PFSK-1 (cell line): ENCODE measurements around the gene MKNK1.

Experiments
- POLR2AphosphoS5 ChIP-seq: IDR thresholded peaks from 2 replicates; pipeline ENCODE4 v1.6.1; 2012; ENCODE audit warnings: low read depth, mild to moderate bottlenecking, control low read depth, low read length, moderate library complexity
- SIN3A ChIP-seq: IDR thresholded peaks from 2 replicates; pipeline ENCODE4 v1.6.1; 2012; ENCODE audit warnings: mild to moderate bottlenecking, low read length, moderate library complexity, borderline replicate concordance; ENCODE audit not compliant: insufficient read depth
- TAF1 ChIP-seq: IDR thresholded peaks from 2 replicates; pipeline ENCODE4 v1.6.1; 2012; ENCODE audit warnings: low read length, control low read depth, borderline replicate concordance; ENCODE audit not compliant: insufficient read depth
- TF ChIP-seq, protein P1 (sequence below), 2 experiments: IDR thresholded peaks; 2 replicates each; pipeline versions ENCODE4 v1.6.1 to v1.8.0; 2011 to 2012; ENCODE audit warnings: low read depth in 2 of 2, low read length in 2 of 2, control low read depth in 1 of 2, inconsistent platforms in 1 of 2, mild to moderate bottlenecking in 1 of 2, moderate library complexity in 1 of 2; ENCODE audit not compliant: insufficient read depth in 1 of 2

DNA sequence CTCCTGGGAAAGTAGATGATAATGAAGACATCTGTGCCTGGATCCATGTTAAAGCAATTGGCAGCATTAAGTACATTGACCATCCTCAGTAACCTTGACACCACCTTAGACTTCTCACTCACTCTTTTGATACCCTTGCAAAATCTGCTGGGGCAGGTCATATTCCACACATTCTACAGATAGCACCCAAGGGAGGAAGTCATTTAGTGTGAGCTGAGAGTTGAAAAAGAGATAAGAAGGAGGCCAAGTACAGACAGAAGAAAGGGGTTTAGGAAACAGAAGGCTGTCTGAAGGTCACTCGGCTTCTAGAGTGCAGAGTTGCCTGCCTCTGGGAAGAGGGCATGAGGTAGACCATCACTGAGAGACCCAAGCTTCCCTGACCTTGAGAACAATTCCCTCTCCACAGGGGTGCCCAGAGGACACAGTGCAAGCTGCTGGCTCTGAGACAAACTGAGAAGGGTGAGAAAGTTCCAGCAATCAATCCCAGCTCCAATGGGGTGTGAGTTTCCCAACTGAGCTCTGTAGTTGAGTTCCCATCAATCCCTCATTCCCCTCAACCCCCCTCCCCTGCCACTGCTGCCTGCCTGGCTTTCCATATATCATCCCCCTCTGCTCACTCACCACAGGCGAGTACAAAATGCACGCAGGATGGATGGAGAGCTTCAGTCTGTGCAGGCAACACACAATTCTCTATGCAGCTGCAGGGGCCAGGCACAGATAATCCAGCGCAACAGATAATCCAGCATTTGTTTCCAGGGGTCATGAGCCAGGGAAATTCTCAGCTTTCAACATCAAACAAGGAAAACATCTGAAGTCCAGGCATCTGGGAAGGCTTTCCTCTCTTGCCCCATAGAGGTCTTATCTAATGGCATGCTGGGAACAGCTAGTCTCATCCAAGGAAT, 19.9 kb upstream of the MKNK1 start:
- TF ChIP-seq TAF1: no peak
- TF ChIP-seq, protein P1, sequence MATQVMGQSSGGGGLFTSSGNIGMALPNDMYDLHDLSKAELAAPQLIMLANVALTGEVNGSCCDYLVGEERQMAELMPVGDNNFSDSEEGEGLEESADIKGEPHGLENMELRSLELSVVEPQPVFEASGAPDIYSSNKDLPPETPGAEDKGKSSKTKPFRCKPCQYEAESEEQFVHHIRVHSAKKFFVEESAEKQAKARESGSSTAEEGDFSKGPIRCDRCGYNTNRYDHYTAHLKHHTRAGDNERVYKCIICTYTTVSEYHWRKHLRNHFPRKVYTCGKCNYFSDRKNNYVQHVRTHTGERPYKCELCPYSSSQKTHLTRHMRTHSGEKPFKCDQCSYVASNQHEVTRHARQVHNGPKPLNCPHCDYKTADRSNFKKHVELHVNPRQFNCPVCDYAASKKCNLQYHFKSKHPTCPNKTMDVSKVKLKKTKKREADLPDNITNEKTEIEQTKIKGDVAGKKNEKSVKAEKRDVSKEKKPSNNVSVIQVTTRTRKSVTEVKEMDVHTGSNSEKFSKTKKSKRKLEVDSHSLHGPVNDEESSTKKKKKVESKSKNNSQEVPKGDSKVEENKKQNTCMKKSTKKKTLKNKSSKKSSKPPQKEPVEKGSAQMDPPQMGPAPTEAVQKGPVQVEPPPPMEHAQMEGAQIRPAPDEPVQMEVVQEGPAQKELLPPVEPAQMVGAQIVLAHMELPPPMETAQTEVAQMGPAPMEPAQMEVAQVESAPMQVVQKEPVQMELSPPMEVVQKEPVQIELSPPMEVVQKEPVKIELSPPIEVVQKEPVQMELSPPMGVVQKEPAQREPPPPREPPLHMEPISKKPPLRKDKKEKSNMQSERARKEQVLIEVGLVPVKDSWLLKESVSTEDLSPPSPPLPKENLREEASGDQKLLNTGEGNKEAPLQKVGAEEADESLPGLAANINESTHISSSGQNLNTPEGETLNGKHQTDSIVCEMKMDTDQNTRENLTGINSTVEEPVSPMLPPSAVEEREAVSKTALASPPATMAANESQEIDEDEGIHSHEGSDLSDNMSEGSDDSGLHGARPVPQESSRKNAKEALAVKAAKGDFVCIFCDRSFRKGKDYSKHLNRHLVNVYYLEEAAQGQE (IDR thresholded peaks at IDR 0.05; ENCODE audit: insufficient read depth in 1 of 2, low read depth in 2 of 2, low read length in 2 of 2): no peak
- no peak for TF ChIP-seq POLR2AphosphoS5
- no peak for TF ChIP-seq SIN3A
